Activated CD8-positive, alpha-beta memory T cell treated with anti-CD3 and anti-CD28 coated beads, Interleukin-2, amount 50 U/mL, for 1 hour (primary cell): Measurements from ENCODE around the gene ZBTB20.
A peak's percentile ranks its signal among the peaks of the same experiment; 100 is the strongest.

Experiments used
- DNase-seq: peaks from one replicate; pipeline ENCODE4 v3.0.0-alpha.2; 2020; ENCODE audit errors: extremely low read depth

Gene ZBTB20

DNA sequence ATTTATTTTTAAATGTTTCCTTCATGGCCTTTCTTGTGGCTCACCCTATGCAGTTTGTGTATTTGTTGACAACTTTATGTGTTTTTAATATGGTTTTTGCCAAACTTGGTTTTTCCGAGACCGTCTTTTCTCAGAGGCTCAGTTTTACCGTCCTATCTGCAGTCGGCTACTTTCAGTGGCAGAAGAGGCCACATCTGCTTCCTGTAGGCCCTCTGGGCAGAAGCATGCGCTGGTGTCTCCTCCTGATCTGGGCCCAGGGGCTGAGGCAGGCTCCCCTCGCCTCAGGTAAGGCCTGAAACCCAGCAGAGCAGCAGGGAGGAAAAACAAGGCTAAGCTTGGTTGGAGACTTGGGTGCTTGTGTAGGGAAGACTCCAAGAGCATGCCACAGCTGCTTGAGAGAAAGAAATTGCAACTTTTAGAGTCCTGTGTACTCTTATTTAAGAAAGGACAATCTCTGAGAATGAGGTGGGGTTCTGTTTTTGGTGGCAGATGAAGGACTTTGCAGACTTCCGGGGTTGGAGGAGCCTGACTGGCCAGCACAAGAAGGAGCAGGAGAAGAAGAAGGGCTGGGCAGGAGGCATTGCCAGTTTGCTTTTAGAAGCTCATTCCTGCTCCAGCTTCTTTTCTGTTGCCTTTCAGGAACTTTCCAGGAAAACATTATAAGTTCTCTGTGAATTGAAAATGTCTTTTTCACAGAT lies 853.1 kb downstream of the ZBTB20 start, which contains the start of gene TIGIT:
TSS of gene TIGIT (plus strand) at position 191 of the 698 bp plus-strand sequence. CDS start at position 225, 34 bp downstream.
- no peak for DNase-seq

DNA sequence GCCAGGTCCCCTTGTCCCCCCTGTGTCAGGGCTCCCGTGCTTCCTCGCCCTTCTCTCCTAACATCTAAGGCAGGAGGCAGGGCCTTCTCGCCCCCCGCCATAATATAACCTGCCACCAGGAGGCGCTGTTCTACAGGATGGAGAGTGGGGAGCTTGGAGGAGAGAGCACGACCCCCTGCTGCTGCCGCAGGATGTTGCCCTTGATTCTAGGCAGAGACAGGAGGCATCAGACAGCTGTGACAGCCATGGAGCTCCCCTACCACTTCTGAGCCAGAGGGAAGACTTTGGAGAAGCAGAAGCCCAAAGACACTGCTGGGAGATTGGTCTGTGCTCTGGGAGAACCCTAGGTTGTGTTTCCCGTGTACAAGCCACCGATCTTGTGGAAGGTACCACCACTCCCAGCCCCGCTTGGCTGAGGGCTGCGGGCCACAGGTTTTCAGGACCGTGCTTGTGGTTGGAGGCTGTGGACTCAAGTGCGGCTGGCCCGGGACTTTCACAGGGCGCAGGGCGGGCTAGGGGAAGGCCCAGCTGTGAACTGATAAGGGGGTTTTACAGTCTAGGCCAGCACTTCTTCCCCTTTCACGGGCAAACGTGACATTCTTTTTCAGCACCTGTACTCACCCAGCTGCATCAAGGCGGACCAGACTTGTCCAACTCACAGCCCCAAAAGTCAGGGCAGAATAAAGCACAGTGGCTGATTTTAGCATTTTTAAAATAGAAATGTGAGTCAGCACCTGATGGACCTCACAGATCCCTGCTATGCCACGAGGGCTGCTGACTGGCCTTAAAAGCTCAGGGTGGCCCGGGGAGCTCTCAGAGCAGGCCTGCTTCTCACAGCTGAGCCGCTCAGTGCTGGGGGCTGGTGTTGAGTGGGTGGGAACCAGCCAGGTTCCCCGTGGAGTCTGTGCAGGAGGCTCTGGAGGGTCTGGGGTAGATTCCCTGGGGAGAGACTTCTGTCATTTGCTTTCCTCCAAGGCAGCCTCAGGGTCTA lies 855.9 kb downstream of the ZBTB20 start:
- DNase-seq: peak; percentile 72

DNA sequence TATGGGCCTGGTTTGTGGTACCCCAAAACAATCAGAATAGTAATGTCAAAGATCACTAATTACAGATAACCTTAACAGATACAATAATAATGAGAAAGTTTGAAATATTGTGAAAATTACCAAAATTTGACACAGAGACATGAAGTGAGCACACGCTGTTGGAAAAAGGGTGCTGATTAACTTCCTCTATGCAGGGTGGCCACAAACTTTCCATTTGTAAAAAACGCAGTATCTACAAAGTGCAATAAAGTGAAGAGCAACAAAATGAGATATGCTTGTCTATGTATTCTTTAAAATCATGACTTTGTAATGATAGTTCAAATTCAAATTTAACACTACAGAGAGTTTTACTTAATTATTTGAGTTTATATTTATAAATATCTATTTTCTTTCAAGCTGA lies 860.8 kb downstream of the ZBTB20 start:
- DNase-seq: no peak

- DNase-seq: no peak
Measured at GRCh38 chr3:114285648-114286230, 861.3 kb downstream of the ZBTB20 start.

DNA sequence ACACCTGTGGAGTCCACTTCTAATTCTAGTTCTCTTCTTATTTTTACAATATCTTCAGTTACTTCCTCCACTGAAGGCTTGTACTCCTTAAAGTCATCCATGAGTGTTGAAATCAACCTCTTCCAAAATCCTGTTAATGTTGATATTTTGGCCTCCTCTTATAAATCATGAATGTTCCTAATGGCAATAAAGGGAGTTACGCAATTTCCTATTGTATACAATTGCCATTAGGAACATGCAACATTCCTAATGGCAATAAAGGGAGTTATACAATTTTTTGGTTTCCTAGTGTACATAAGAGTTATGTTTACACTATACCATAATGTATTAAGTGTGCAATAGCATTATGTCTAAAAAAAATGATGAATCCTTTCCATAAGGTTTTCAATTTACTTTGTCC lies 862.4 kb downstream of the ZBTB20 start:
- DNase-seq: no peak
